ENCODE measurements around the gene ZNF416.

Gene ZNF416

GRCh38 chr19:57557659-57558058, 21.1 kb downstream of the ZNF416 start:
- Histone ChIP-seq H3K27me3 (ENCODE audit: control insufficient read depth, insufficient read depth, low read length) (no peaks in the 10 kb centered on the region), H3K4me3 (ENCODE audit: low read depth, low read length) (no peak overlapping the region), H3K9me3 (ENCODE audit: control insufficient read depth, insufficient read depth, low read length) (no peaks in the 10 kb centered on the region), H3K36me3 (ENCODE audit: control insufficient read depth, insufficient read depth, low read length) (peaks cover 13% of the 10 kb centered on the region), H3K4me1 (ENCODE audit: control insufficient read depth, insufficient read depth, low read length) (peaks cover 4% of the 10 kb centered on the region), H3K9ac (ENCODE audit: low read depth, low read length) (no peak overlapping the region)

- no peak overlapping the region for H3K4me3 ChIP-seq (ENCODE audit: low read depth, low read length)
- H3K4me1 ChIP-seq (ENCODE audit: control insufficient read depth, insufficient read depth, low read length): no peaks in the 10 kb centered on the region
- peaks cover 41% of the 10 kb centered on the region for H3K36me3 ChIP-seq (ENCODE audit: control insufficient read depth, insufficient read depth, low read length)
- no peak overlapping the region for H3K9ac ChIP-seq (ENCODE audit: low read depth, low read length)
- peaks cover 1% of the 10 kb centered on the region for H3K9me3 ChIP-seq (ENCODE audit: control insufficient read depth, insufficient read depth, low read length)
- H3K27me3 ChIP-seq (ENCODE audit: control insufficient read depth, insufficient read depth, low read length): no peaks in the 10 kb centered on the region
These were observed 26.3 kb downstream of the ZNF416 start for GRCh38 chr19:57552432-57552831.

- Histone ChIP-seq H3K4me3 (ENCODE audit: low read depth, low read length) (no peak overlapping the region), H3K4me1 (ENCODE audit: control insufficient read depth, insufficient read depth, low read length) (no peaks in the 10 kb centered on the region), H3K9me3 (ENCODE audit: control insufficient read depth, insufficient read depth, low read length) (peaks cover 2% of the 10 kb centered on the region), H3K9ac (ENCODE audit: low read depth, low read length) (no peak overlapping the region), H3K36me3 (ENCODE audit: control insufficient read depth, insufficient read depth, low read length) (peaks cover 33% of the 10 kb centered on the region), H3K27me3 (ENCODE audit: control insufficient read depth, insufficient read depth, low read length) (no peaks in the 10 kb centered on the region)
These were observed 32.2 kb downstream of the ZNF416 start for GRCh38 chr19:57546513-57546912.

DNA sequence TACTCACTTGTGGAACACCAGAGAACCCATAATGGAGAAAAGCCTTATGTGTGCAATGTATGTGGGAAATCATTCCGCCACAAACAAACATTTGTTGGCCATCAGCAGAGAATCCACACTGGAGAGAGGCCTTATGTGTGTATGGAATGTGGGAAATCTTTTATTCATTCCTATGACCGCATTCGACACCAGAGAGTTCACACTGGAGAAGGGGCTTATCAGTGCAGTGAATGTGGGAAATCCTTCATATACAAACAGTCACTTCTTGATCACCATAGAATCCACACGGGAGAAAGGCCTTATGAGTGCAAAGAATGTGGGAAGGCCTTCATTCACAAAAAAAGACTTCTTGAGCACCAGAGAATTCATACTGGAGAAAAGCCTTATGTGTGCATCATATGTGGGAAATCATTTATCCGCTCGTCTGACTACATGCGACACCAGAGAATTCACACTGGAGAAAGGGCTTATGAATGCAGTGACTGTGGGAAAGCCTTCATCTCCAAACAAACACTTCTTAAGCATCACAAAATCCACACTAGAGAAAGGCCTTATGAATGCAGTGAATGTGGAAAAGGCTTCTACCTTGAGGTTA, 40.7 kb downstream of the ZNF416 start:
- Histone ChIP-seq H3K36me3 (ENCODE audit: control insufficient read depth, insufficient read depth, low read length) (peaks cover 44% of the 10 kb centered on the region), H3K9ac (ENCODE audit: low read depth, low read length) (no peak overlapping the region), H3K4me3 (ENCODE audit: low read depth, low read length) (no peak overlapping the region), H3K4me1 (ENCODE audit: control insufficient read depth, insufficient read depth, low read length) (no peaks in the 10 kb centered on the region), H3K27me3 (ENCODE audit: control insufficient read depth, insufficient read depth, low read length) (no peaks in the 10 kb centered on the region), H3K9me3 (ENCODE audit: control insufficient read depth, insufficient read depth, low read length) (peaks cover 35% of the 10 kb centered on the region)

- Histone ChIP-seq H3K4me3 (ENCODE audit: low read depth, low read length) (peak within 1 kb of the TSS; percentile 95), H3K36me3 (ENCODE audit: control insufficient read depth, insufficient read depth, low read length) (peaks cover 2% of the 10 kb centered on the region), H3K9me3 (ENCODE audit: control insufficient read depth, insufficient read depth, low read length) (no peaks in the 10 kb centered on the region), H3K9ac (ENCODE audit: low read depth, low read length) (peak within 1 kb of the TSS; percentile 85), H3K4me1 (ENCODE audit: control insufficient read depth, insufficient read depth, low read length) (peaks cover 2% of the 10 kb centered on the region), H3K27me3 (ENCODE audit: control insufficient read depth, insufficient read depth, low read length) (no peaks in the 10 kb centered on the region)
These were observed 51.4 kb downstream of the ZNF416 start, which contains the start of gene ZNF549 for GRCh38 chr19:57527136-57527881. Gene ZNF549 (plus strand): TSS chr19:57527356. CDS start chr19:57527574, 218 bp downstream.

Measured in iPS-15b (cell line).